GM12878 (cell line): Measurements from ENCODE around the gene MAPKAPK2. TPM values are rescaled to one million over a fixed set of nuclear protein-coding genes. Genes with fewer than 3 reads are reported as not detected.

Experiments
- BCL3 ChIP-seq: IDR thresholded peaks from 2 replicates; pipeline ENCODE4 v1.6.1; 2011; ENCODE audit warnings: borderline replicate concordance, low read depth, mild to moderate bottlenecking, moderate library complexity, low read length; ENCODE audit not compliant: insufficient read depth, poor library complexity, severe bottlenecking
- CBFB ChIP-seq: IDR thresholded peaks from 2 replicates; pipeline ENCODE4 v1.6.1; 2016; ENCODE audit warnings: antibody characterized with exemption, low read depth
- FOXK2 ChIP-seq: fragments of 450-650 bp; IDR thresholded peaks from 2 replicates; pipeline ENCODE4 v1.6.1; 2017; ENCODE audit warnings: mild to moderate bottlenecking, moderate library complexity
- KLF5 ChIP-seq: fragments of 450-650 bp; IDR thresholded peaks from 2 replicates; pipeline ENCODE4 v1.6.1; 2014; ENCODE audit warnings: mild to moderate bottlenecking; ENCODE audit not compliant: partially characterized antibody
- MYC ChIP-seq: IDR thresholded peaks from 2 replicates; pipeline ENCODE4 v1.6.1; 2011; ENCODE audit warnings: mild to moderate bottlenecking, low read length, moderate library complexity, inconsistent platforms; ENCODE audit not compliant: insufficient read depth, insufficient replicate concordance, insufficient read length, severe bottlenecking
- NKRF ChIP-seq: fragments of 450-650 bp; conservative IDR thresholded peaks from 2 replicates; pipeline ENCODE4 v1.6.1; 2017; ENCODE audit warnings: mild to moderate bottlenecking, moderate library complexity
- PRDM15 ChIP-seq: fragments of 450-650 bp; formaldehyde crosslinking; IDR thresholded peaks from 2 replicates; pipeline ENCODE4 v1.4.0; 2020; ENCODE audit warnings: mild to moderate bottlenecking, moderate library complexity
- RB1 ChIP-seq: fragments of 450-650 bp; formaldehyde crosslinking; IDR thresholded peaks from 2 replicates; pipeline ENCODE4 v1.6.1; 2017; ENCODE audit warnings: mild to moderate bottlenecking, borderline replicate concordance
- SIN3A ChIP-seq: IDR thresholded peaks from 2 replicates; pipeline ENCODE4 v1.6.1; 2012; ENCODE audit warnings: low read depth, low read length, improper control_type of control experiment
- SMARCA5 ChIP-seq: fragments of 450-650 bp; IDR thresholded peaks from 2 replicates; pipeline ENCODE4 v1.6.1; 2017; ENCODE audit warnings: mild to moderate bottlenecking
- polyA plus RNA-seq, 11 experiments: library from polyadenylated mRNA; depleted of rRNA in 4 of 11; unstranded in 6 of 11; stranded (reverse) in 5 of 11; fragments of >200 nt; fragmentation: Nextera tagmentation in 4 of 11; fragmentation: Illumina TruSeq in 1 of 11; extraction: Ambion mirVana in 4 of 11; extraction: Trizol in 1 of 11; gene quantifications; 1 replicate in 1 of 11; 2 replicates in 10 of 11; pipeline versions ENCODE4 v1.2.1 to v1.2.3, GENCODE V29; 2011 to 2016; ENCODE audit warnings: inconsistent platforms in 2 of 11, missing spikeins in 2 of 11, low read depth in 1 of 11
- total RNA-seq, 4 experiments: library from RNA; depleted of rRNA in 3 of 4; stranded (reverse); fragments of >200 nt in 3 of 4; fragmentation: Illumina TruSeq in 1 of 4; extraction: Trizol in 1 of 4; gene quantifications; 2 replicates each; pipeline versions ENCODE4 v1.2.1 to v1.2.3, GENCODE V29; 2013 to 2021

MAPKAPK2 gene
- total and polyA plus RNA-seq, 10 of the 15 experiments (the other 5 are each of a cell fraction or from before 2014, with no cell fraction given): 0.72 to 92.2 (median 49.3) TPM

GRCh38 chr1:206651958-206652890 is 32.5 kb upstream of the MAPKAPK2 start (continued):
- no peak for TF ChIP-seq NKRF
- no peak for TF ChIP-seq FOXK2
- no peak for TF ChIP-seq BCL3
- no peak for TF ChIP-seq SIN3A
- no peak for TF ChIP-seq PRDM15
- TF ChIP-seq KLF5: no peak
- TF ChIP-seq SMARCA5: no peak
- TF ChIP-seq MYC: no peak
- TF ChIP-seq RB1: no peak
- TF ChIP-seq CBFB: no peak
